Mesendoderm (in vitro differentiated cells): Measurements from ENCODE around the gene RPP25.

Experiments used
- DNase-seq: peaks from one replicate; pipeline ENCODE4 v3.0.0; 2013
- H2AK5ac ChIP-seq: 2 replicates; pipeline ENCODE4 v1.6.1; 2013; ENCODE audit warnings: low read length, inconsistent platforms
- H2BK120ac ChIP-seq: 2 replicates; pipeline ENCODE4 v1.6.1; 2013; ENCODE audit warnings: low read depth, mild to moderate bottlenecking, low read length, moderate library complexity, mixed read lengths
- H2BK15ac ChIP-seq: replicated peaks from 2 replicates; pipeline ENCODE4 v1.6.1; 2013; ENCODE audit warnings: low read depth, mild to moderate bottlenecking, moderate library complexity
- H2BK5ac ChIP-seq: 2 replicates; pipeline ENCODE4 v1.6.1; 2013; ENCODE audit warnings: low read length, inconsistent platforms
- H3K18ac ChIP-seq: 2 replicates; pipeline ENCODE4 v1.6.1; 2013; ENCODE audit warnings: mild to moderate bottlenecking, low read length, mixed read lengths
- H3K23ac ChIP-seq: one replicate; pipeline ENCODE4 v1.6.1; 2013; ENCODE audit warnings: low read length
- H3K27ac ChIP-seq: 2 replicates; pipeline ENCODE4 v1.5.1; 2013; ENCODE audit warnings: low read depth, mild to moderate bottlenecking, inconsistent platforms, low read length, moderate library complexity
- H3K27me3 ChIP-seq: 2 replicates; pipeline ENCODE4 v1.6.1; 2013; ENCODE audit warnings: low read length, control low read depth, mild to moderate bottlenecking, inconsistent platforms; ENCODE audit not compliant: insufficient read depth, poor library complexity
- H3K36me3 ChIP-seq: 2 replicates; pipeline ENCODE4 v1.6.1; 2013; ENCODE audit warnings: low read length, inconsistent platforms; ENCODE audit not compliant: control insufficient read depth, insufficient read depth
- H3K4ac ChIP-seq: one replicate; pipeline ENCODE4 v1.6.1; 2013; ENCODE audit warnings: low read depth, mild to moderate bottlenecking, low read length, moderate library complexity
- H3K4me1 ChIP-seq: 2 replicates; pipeline ENCODE4 v1.6.1; 2013; ENCODE audit warnings: low read depth, low read length, inconsistent platforms; ENCODE audit not compliant: control insufficient read depth
- H3K4me2 ChIP-seq: 2 replicates; pipeline ENCODE4 v1.6.1; 2013; ENCODE audit warnings: low read length
- H3K4me3 ChIP-seq: 2 replicates; pipeline ENCODE4 v1.5.1; 2013; ENCODE audit warnings: mild to moderate bottlenecking, low read length
- H3K56ac ChIP-seq: one replicate; pipeline ENCODE4 v1.6.1; 2013; ENCODE audit warnings: low read length
- H3K79me1 ChIP-seq: 2 replicates; pipeline ENCODE4 v1.6.1; 2013; ENCODE audit warnings: low read length, inconsistent platforms
- H3K79me2 ChIP-seq: 2 replicates; pipeline ENCODE4 v1.6.1; 2013; ENCODE audit warnings: mild to moderate bottlenecking, low read length; ENCODE audit not compliant: control insufficient read depth, insufficient read depth
- H3K9ac ChIP-seq: 2 replicates; pipeline ENCODE4 v1.6.1; 2013; ENCODE audit warnings: low read length, inconsistent platforms
- H4K5ac ChIP-seq: one replicate; pipeline ENCODE4 v1.6.1; 2013; ENCODE audit warnings: low read length
- H4K8ac ChIP-seq: one replicate; pipeline ENCODE4 v1.6.1; 2013; ENCODE audit warnings: low read depth, mild to moderate bottlenecking, control low read depth, low read length, moderate library complexity
- WGBS: extraction: QIAGEN DNeasy Blood & Tissue Kit; methylation state at CpG from one replicate; pipeline ENCODE4 v1.1.7; 2013; ENCODE audit warnings: low lambda C conversion rate, missing lambda C conversion rate; ENCODE audit not compliant: insufficient coverage; ENCODE audit errors: extremely low coverage; 5-methylcytosine and 5-hydroxymethylcytosine counted together

The RPP25 gene

DNA sequence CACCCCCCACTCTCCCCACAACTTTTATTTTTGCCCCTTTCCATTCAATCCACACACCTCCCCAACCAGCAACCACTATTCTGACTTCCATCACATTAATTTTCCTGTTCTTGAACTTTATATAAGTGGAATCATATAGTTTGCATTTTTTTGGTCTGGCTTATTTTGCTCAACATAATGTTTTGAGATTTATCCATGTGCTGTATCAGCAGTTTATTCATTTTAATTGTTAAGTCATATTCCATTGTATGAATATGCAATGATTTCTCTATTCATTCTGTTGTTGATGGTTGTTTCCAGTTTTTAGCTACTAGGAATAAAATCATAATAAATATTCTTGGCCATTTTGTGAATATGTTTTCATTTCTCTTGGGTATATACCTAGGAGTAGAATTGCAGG lies 33.0 kb upstream of the RPP25 start:
- no peak overlapping the region for H3K4me3 ChIP-seq
- no peak overlapping the region for H3K27ac ChIP-seq
- H3K79me1 ChIP-seq: no peaks in the 10 kb centered on the region
- no peaks in the 10 kb centered on the region for H3K36me3 ChIP-seq
- no peak overlapping the region for H3K18ac ChIP-seq
- no peaks in the 10 kb centered on the region for H3K79me2 ChIP-seq
- no peak overlapping the region for H3K56ac ChIP-seq
- no peak overlapping the region for H2BK120ac ChIP-seq
- H2BK15ac ChIP-seq: no peak overlapping the region
- H2BK5ac ChIP-seq: no peak overlapping the region
- H3K23ac ChIP-seq: no peak overlapping the region
- H3K9ac ChIP-seq: no peak overlapping the region
- H2AK5ac ChIP-seq: no peak overlapping the region
- H3K4me1 ChIP-seq: no peaks in the 10 kb centered on the region
- DNase-seq: no peak
- H3K4me2 ChIP-seq: no peak overlapping the region
- no peak overlapping the region for H3K4ac ChIP-seq
- no peak overlapping the region for H4K8ac ChIP-seq
- H3K27me3 ChIP-seq: no peaks in the 10 kb centered on the region
- H4K5ac ChIP-seq: no peak overlapping the region

DNA sequence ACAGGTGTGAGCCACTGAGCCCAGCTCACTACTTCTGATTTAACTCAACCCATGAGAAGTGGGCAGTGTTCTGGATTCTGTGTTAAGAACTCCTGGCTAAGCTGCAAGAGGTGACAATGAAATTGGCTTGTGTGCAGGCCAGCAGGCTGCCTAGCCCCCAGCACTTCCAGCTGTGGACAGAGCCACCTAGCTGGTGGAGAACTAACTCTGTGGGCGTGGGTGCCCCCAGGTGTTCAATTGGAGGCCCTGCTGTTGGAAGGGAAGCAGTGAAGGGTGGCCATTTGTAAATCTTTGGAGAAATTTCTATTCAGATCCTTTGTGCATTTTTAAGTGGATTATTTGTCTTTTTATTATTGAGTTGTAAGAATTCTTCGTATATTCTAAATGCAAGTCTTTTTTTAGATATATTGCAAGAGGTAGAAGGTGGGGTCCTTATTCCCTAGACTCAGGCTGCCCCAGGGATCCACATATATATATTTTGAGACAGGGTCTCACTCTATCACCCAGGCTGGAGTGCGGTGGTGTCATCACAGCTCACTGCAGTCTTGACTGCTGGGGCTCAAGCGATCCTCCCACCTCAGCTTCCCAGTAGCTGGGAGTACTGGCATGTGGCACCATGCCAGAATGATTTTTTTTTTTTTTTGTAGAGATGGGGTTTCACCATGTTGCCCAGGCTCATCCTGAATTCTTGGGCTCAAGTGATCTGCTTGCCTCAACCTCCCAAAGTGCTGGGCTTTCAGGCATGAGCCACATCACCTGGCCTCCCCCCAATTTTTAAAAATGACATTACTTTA lies 31.6 kb upstream of the RPP25 start:
- peak; percentile 76 for DNase-seq
- no peak overlapping the region for H3K9ac ChIP-seq
- no peak overlapping the region for H3K4ac ChIP-seq
- WGBS: no CpG with 5 or more reads among the region's 4 CpGs
- H3K4me3 ChIP-seq: no peak overlapping the region
- H3K18ac ChIP-seq: no peak overlapping the region
- no peak overlapping the region for H2BK120ac ChIP-seq
- H3K4me2 ChIP-seq: no peak overlapping the region
- H3K27me3 ChIP-seq: no peaks in the 10 kb centered on the region
- H3K36me3 ChIP-seq: no peaks in the 10 kb centered on the region
- H4K8ac ChIP-seq: no peak overlapping the region
- no peak overlapping the region for H3K23ac ChIP-seq
- H2AK5ac ChIP-seq: no peak overlapping the region
- no peak overlapping the region for H4K5ac ChIP-seq
- H2BK15ac ChIP-seq: no peak overlapping the region
- H3K56ac ChIP-seq: no peak overlapping the region
- H3K79me2 ChIP-seq: no peaks in the 10 kb centered on the region
- H3K27ac ChIP-seq: no peak overlapping the region
- no peaks in the 10 kb centered on the region for H3K79me1 ChIP-seq
- no peak overlapping the region for H2BK5ac ChIP-seq
- H3K4me1 ChIP-seq: no peaks in the 10 kb centered on the region

DNA sequence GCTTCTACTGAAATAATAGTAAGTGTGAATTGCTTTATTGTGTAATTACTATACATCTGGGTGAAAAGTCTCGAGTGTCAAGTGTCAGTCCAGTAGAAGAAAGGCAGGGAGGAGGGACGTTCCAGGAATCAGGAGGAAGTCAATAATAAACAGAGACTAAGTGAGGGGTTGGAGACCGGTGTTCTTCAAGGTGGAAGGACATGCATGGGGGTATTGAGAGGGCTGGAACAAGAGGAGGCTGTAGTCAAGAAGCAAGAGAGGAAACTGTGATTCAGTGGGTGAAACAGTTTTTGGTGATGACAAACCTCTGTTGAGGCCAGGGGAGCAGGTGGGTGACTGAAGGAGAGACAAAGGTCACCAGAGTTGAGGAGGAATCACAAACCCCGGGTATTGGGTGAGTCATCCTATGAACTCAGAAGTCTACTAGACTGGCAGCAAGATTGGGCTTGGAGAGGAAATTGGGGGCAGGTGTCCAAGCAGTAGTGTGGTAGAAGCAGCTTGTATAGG lies 27.2 kb upstream of the RPP25 start:
- no peak overlapping the region for H2BK120ac ChIP-seq
- H3K18ac ChIP-seq: no peak overlapping the region
- no peak overlapping the region for H4K8ac ChIP-seq
- H3K27ac ChIP-seq: no peak overlapping the region
- H2AK5ac ChIP-seq: no peak overlapping the region
- no peaks in the 10 kb centered on the region for H3K27me3 ChIP-seq
- no peaks in the 10 kb centered on the region for H3K79me1 ChIP-seq
- H3K23ac ChIP-seq: no peak overlapping the region
- H3K79me2 ChIP-seq: no peaks in the 10 kb centered on the region
- H3K4me2 ChIP-seq: no peak overlapping the region
- H2BK5ac ChIP-seq: no peak overlapping the region
- H3K9ac ChIP-seq: no peak overlapping the region
- no peak overlapping the region for H3K4ac ChIP-seq
- H3K4me3 ChIP-seq: no peak overlapping the region
- no peak overlapping the region for H4K5ac ChIP-seq
- H2BK15ac ChIP-seq: no peak overlapping the region
- H3K4me1 ChIP-seq: no peaks in the 10 kb centered on the region
- no peak overlapping the region for H3K56ac ChIP-seq
- DNase-seq: no peak
- no peaks in the 10 kb centered on the region for H3K36me3 ChIP-seq
- no CpG with 5 or more reads among the region's 4 CpGs for WGBS

DNA sequence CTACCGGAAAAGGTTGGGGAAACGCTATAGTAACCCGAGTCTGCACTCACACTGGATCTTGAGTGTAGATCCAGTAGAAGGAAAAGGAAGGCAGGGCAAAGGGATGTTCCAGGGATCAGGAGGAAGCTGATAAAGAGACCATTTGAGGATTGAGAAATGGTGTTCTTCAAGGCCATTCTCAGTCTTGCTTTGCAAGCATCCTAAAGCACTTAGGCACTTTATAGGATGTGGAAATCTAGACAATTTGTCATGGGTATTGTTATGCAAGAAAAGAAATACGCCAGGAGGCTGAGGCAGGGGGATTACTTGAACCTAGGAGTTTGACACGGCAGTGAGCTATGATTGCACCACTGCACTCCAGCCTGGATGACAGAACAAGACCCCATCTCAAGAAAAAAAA lies 25.6 kb upstream of the RPP25 start:
- Histone ChIP-seq H3K4me1 (no peaks in the 10 kb centered on the region), H3K23ac (no peak overlapping the region), H3K27ac (no peak overlapping the region), H3K79me1 (no peaks in the 10 kb centered on the region), H3K4me3 (no peak overlapping the region), H2AK5ac (no peak overlapping the region), H3K4me2 (no peak overlapping the region), H3K56ac (no peak overlapping the region), H3K4ac (no peak overlapping the region), H2BK5ac (no peak overlapping the region), H3K18ac (no peak overlapping the region), H4K8ac (no peak overlapping the region), H4K5ac (no peak overlapping the region), H2BK15ac (no peak overlapping the region), H3K9ac (no peak overlapping the region), H3K79me2 (no peaks in the 10 kb centered on the region), H3K27me3 (no peaks in the 10 kb centered on the region), H3K36me3 (no peaks in the 10 kb centered on the region), H2BK120ac (no peak overlapping the region)
- no peak for DNase-seq
- no CpG with 5 or more reads among the region's 5 CpGs for WGBS

DNA sequence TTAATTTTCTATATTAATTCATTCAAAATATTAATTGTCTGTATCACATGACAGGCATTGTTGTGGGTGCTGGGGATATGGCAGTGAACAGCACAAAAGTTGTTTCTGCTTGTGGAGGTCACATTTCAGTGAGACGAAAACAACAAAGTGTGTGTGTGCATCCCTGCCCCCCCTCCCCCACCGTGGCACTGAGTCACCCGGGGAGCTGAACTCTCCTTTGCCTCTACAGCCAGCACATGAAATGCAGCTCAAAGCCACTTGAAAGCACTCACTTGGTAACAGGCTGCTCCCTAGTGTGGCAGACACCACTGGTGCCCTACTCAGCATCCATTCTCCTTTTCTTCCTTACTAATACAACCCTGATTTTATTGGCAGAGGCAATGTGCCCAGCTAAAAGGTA lies 21.9 kb upstream of the RPP25 start:
- Histone ChIP-seq H4K8ac (no peak overlapping the region), H3K4me1 (no peaks in the 10 kb centered on the region), H3K56ac (no peak overlapping the region), H2AK5ac (no peak overlapping the region), H3K18ac (no peak overlapping the region), H3K4ac (no peak overlapping the region), H2BK120ac (no peak overlapping the region), H4K5ac (no peak overlapping the region), H3K4me3 (no peak overlapping the region), H3K27me3 (no peaks in the 10 kb centered on the region), H3K79me2 (no peaks in the 10 kb centered on the region), H3K27ac (no peak overlapping the region), H3K23ac (no peak overlapping the region), H3K79me1 (no peaks in the 10 kb centered on the region), H3K4me2 (no peak overlapping the region), H3K36me3 (no peaks in the 10 kb centered on the region), H2BK5ac (no peak overlapping the region), H3K9ac (no peak overlapping the region), H2BK15ac (no peak overlapping the region)
- no peak for DNase-seq
- no CpG with 5 or more reads among the region's 3 CpGs for WGBS

DNA sequence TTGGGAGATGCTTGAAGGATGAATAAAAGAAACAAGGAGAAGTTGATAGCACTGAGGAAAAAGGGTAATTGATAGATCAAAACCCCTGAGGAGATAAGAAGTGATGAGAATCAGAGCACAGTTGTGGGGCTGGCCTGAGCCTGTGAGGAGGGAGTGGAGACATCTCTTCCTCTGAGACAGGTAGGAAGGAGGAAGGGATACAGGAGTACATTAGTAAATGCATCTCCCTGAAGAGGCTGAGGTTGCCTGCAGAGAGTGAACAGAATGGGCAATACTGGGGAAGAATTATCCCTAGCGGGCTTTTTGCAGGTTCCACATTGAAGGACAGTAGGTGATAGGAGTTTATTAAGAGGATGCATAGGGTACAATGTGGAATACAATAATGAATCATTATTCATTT lies 21.5 kb upstream of the RPP25 start:
- Histone ChIP-seq H3K9ac (no peak overlapping the region), H3K4me1 (no peaks in the 10 kb centered on the region), H4K5ac (no peak overlapping the region), H3K36me3 (no peaks in the 10 kb centered on the region), H2AK5ac (no peak overlapping the region), H3K18ac (no peak overlapping the region), H2BK5ac (no peak overlapping the region), H3K27me3 (no peaks in the 10 kb centered on the region), H3K27ac (no peak overlapping the region), H3K4me3 (no peak overlapping the region), H2BK15ac (no peak overlapping the region), H3K79me1 (no peaks in the 10 kb centered on the region), H3K23ac (peak overlapping the region; percentile 45), H3K4ac (no peak overlapping the region), H3K79me2 (no peaks in the 10 kb centered on the region), H3K56ac (no peak overlapping the region), H3K4me2 (no peak overlapping the region), H2BK120ac (no peak overlapping the region), H4K8ac (no peak overlapping the region)
- no peak for DNase-seq
- WGBS: no CpG with 5 or more reads among the region's 1 CpG
